GM15510 (cell line): ENCODE results near the gene FCAMR.

ENCODE experiments used
- POLR2A ChIP-seq: IDR thresholded peaks from 3 replicates; pipeline ENCODE4 v1.6.1; 2011; ENCODE audit warnings: borderline replicate concordance; ENCODE audit not compliant: insufficient read length; ENCODE audit errors: extremely low read depth

FCAMR gene

GRCh38 chr1:206913766-206914537 lies 56.3 kb downstream of the FCAMR start:
- no peak for TF ChIP-seq POLR2A

GRCh38 chr1:206912445-206913095 lies 57.7 kb downstream of the FCAMR start:
- TF ChIP-seq POLR2A: no peak

GRCh38 chr1:206911064-206911663 lies 59.1 kb downstream of the FCAMR start:
- TF ChIP-seq POLR2A: no peak

- TF ChIP-seq POLR2A: no peak
Measured at GRCh38 chr1:206909883-206910318, 60.4 kb downstream of the FCAMR start.

GRCh38 chr1:206909161-206909882 lies 60.9 kb downstream of the FCAMR start:
- TF ChIP-seq POLR2A: no peak

- TF ChIP-seq POLR2A: no peak
Measured at GRCh38 chr1:206908038-206908437, 62.2 kb downstream of the FCAMR start.
